HUES64 (cell line): ENCODE measurements around the gene NLE1. TPM values are rescaled to one million over a fixed set of nuclear protein-coding genes. Genes with fewer than 3 reads are reported as not detected.
"Not testable (repeated sequence)": the region's sequence is repeated elsewhere in the genome, so short reads cannot be mapped to it uniquely, and the experiment has no call there.

Source experiments
- H3K27ac ChIP-seq: 2 replicates; pipeline ENCODE4 v1.7.0; 2013; ENCODE audit warnings: low read depth, low read length, inconsistent platforms
- H3K27me3 ChIP-seq: 2 replicates; pipeline ENCODE4 v1.6.1; 2013; ENCODE audit warnings: mild to moderate bottlenecking, low read length; ENCODE audit not compliant: insufficient read depth
- H3K36me3 ChIP-seq: 2 replicates; pipeline ENCODE4 v1.6.1; 2013; ENCODE audit warnings: mild to moderate bottlenecking, low read length; ENCODE audit not compliant: insufficient read depth
- H3K4me1 ChIP-seq: 2 replicates; pipeline ENCODE4 v1.6.1; 2013; ENCODE audit warnings: mild to moderate bottlenecking, low read length, moderate library complexity; ENCODE audit not compliant: insufficient read depth
- H3K4me3 ChIP-seq: 2 replicates; pipeline ENCODE4 v1.5.1; 2013; ENCODE audit warnings: mild to moderate bottlenecking, low read length, moderate library complexity
- H3K9ac ChIP-seq: 2 replicates; pipeline ENCODE4 v1.6.1; 2013; ENCODE audit warnings: mild to moderate bottlenecking, low read depth, low read length
- H3K9me3 ChIP-seq: 2 replicates; pipeline ENCODE4 v1.6.1; 2013; ENCODE audit warnings: low read depth, low read length; ENCODE audit not compliant: insufficient read depth
- WGBS: fragments of 150-250, 120-280 bp; methylation state at CpG from one replicate; pipeline ENCODE4 v1.1.7; 2013; ENCODE audit warnings: missing lambda C conversion rate; 5-methylcytosine and 5-hydroxymethylcytosine counted together
- polyA plus RNA-seq, 2 experiments: library from polyadenylated mRNA; stranded (reverse); fragments of 50-300 nt; gene quantifications; one replicate each; pipeline ENCODE4 v1.2.3, GENCODE V29; 2013

The NLE1 gene
- polyA plus RNA-seq (2013, experiment 1 of 2), result 27.8 TPM
- polyA plus RNA-seq (2013, experiment 2 of 2), result 24.1 TPM

- no peaks in the 10 kb centered on the region for H3K4me1 ChIP-seq
- no peaks in the 10 kb centered on the region for H3K9me3 ChIP-seq
- peak within 1 kb of the TSS; percentile 71 for H3K27ac ChIP-seq
- H3K27me3 ChIP-seq, result no peaks in the 10 kb centered on the region
- peak within 1 kb of the TSS; percentile 98 for H3K9ac ChIP-seq
- peaks cover 33% of the 10 kb centered on the region for H3K36me3 ChIP-seq
- WGBS, result under 1% methylated on average over 65 of the region's 65 CpGs
- peak within 1 kb of the TSS; percentile 98 for H3K4me3 ChIP-seq
Observed at GRCh38 chr17:35141681-35142466, at the start of gene NLE1. Gene NLE1 (minus strand): TSS chr17:35142303. CDS start chr17:35142275, 28 bp downstream.

GRCh38 chr17:35191001-35191695, 49.0 kb upstream of the NLE1 start:
- Histone ChIP-seq H3K27ac (no peak overlapping the region), H3K4me3 (no peak overlapping the region), H3K27me3 (0 out of 2 replicates have a peak, but pooled peaks cover 2% of the 10 kb centered on the region), H3K9me3 (peaks cover 4% of the 10 kb centered on the region; the same call in 1 of the 2 replicates), H3K9ac (no peak overlapping the region), H3K4me1 (no peaks in the 10 kb centered on the region), H3K36me3 (no peaks in the 10 kb centered on the region)
- 85% methylated on average over 11 of the region's 11 CpGs for WGBS

- Histone ChIP-seq H3K27me3 (0 out of 2 replicates have a peak, but pooled peaks cover 2% of the 10 kb centered on the region), H3K4me3 (no peak overlapping the region), H3K9me3 (no peaks in the 10 kb centered on the region), H3K36me3 (no peaks in the 10 kb centered on the region), H3K4me1 (no peaks in the 10 kb centered on the region), H3K27ac (no peak overlapping the region), H3K9ac (no peak overlapping the region)
- 91% methylated on average over 3 of the region's 3 CpGs for whole genome bisulfite sequencing
Observed at GRCh38 chr17:35189291-35189690, 47.2 kb upstream of the NLE1 start.

- no peak overlapping the region for H3K27ac ChIP-seq
- 0 out of 2 replicates have a peak, but pooled peaks cover 2% of the 10 kb centered on the region for H3K27me3 ChIP-seq
- no peaks in the 10 kb centered on the region for H3K9me3 ChIP-seq
- H3K9ac ChIP-seq, result no peak overlapping the region
- no peak overlapping the region for H3K4me3 ChIP-seq
- H3K4me1 ChIP-seq, result no peaks in the 10 kb centered on the region
- WGBS, result 81% methylated on average over 2 of the region's 2 CpGs
- no peaks in the 10 kb centered on the region for H3K36me3 ChIP-seq
Observed at GRCh38 chr17:35188111-35188510, 46.0 kb upstream of the NLE1 start.

GRCh38 chr17:35187481-35187880, 45.4 kb upstream of the NLE1 start:
- no peak overlapping the region for H3K4me3 ChIP-seq
- H3K27me3 ChIP-seq, result 0 out of 2 replicates have a peak, but pooled peaks cover 2% of the 10 kb centered on the region
- no peaks in the 10 kb centered on the region for H3K9me3 ChIP-seq
- H3K36me3 ChIP-seq, result no peaks in the 10 kb centered on the region
- no peak overlapping the region for H3K27ac ChIP-seq
- WGBS, result 98% methylated on average over 2 of the region's 2 CpGs
- no peaks in the 10 kb centered on the region for H3K4me1 ChIP-seq
- no peak overlapping the region for H3K9ac ChIP-seq

GRCh38 chr17:35185849-35186248, 43.7 kb upstream of the NLE1 start:
- Histone ChIP-seq H3K27me3 (0 out of 2 replicates have a peak, but pooled peaks cover 2% of the 10 kb centered on the region), H3K4me1 (no peaks in the 10 kb centered on the region), H3K9me3 (no peaks in the 10 kb centered on the region), H3K9ac (no peak overlapping the region), H3K4me3 (no peak overlapping the region), H3K27ac (no peak overlapping the region), H3K36me3 (no peaks in the 10 kb centered on the region)
- 84% methylated on average over 1 of the region's 1 CpG for WGBS

GRCh38 chr17:35184274-35184673, 42.2 kb upstream of the NLE1 start:
- Histone ChIP-seq H3K36me3 (no peaks in the 10 kb centered on the region), H3K27ac (no peak overlapping the region), H3K27me3 (0 out of 2 replicates have a peak, but pooled peaks cover 2% of the 10 kb centered on the region), H3K4me3 (no peak overlapping the region), H3K9ac (no peak overlapping the region), H3K9me3 (no peaks in the 10 kb centered on the region), H3K4me1 (no peaks in the 10 kb centered on the region)
- WGBS, result 63% methylated on average over 2 of the region's 3 CpGs

- H3K4me1 ChIP-seq, result no peaks in the 10 kb centered on the region
- no peak overlapping the region for H3K27ac ChIP-seq
- H3K4me3 ChIP-seq, result no peak overlapping the region
- no peaks in the 10 kb centered on the region for H3K9me3 ChIP-seq
- WGBS, result 80% methylated on average over 6 of the region's 6 CpGs
- H3K36me3 ChIP-seq, result no peaks in the 10 kb centered on the region
- H3K9ac ChIP-seq, result no peak overlapping the region
- 0 out of 2 replicates have a peak, but pooled peaks cover 2% of the 10 kb centered on the region for H3K27me3 ChIP-seq
Observed at GRCh38 chr17:35183332-35183731, 41.2 kb upstream of the NLE1 start.

- not testable (repeated sequence) for H3K4me3 ChIP-seq, H3K27ac ChIP-seq, H3K27me3 ChIP-seq, H3K4me1 ChIP-seq, H3K9ac ChIP-seq, H3K9me3 ChIP-seq, H3K36me3 ChIP-seq
- WGBS, result 94% methylated on average over 4 of the region's 5 CpGs
Observed at GRCh38 chr17:35179379-35179778, 37.3 kb upstream of the NLE1 start.

- Histone ChIP-seq H3K27ac (no peak overlapping the region), H3K27me3 (no peaks in the 10 kb centered on the region)
- 85% methylated on average over 8 of the region's 8 CpGs for WGBS
Observed at GRCh38 chr17:35176897-35177296, 34.8 kb upstream of the NLE1 start.

More at GRCh38 chr17:35176897-35177296, 34.8 kb upstream of the NLE1 start:
- Histone ChIP-seq H3K4me1 (no peaks in the 10 kb centered on the region), H3K4me3 (no peak overlapping the region), H3K9ac (no peak overlapping the region), H3K36me3 (no peaks in the 10 kb centered on the region), H3K9me3 (no peaks in the 10 kb centered on the region)
